Testis (tissue), 3 donors: ENCODE measurements around the gene GLRX. TPM values are rescaled to one million over a fixed set of nuclear protein-coding genes. Genes with fewer than 3 reads are reported as not detected.

Source experiments
- DNase-seq: peaks from one replicate; pipeline ENCODE4 v3.0.0-alpha.2; 2019
- H3K27ac ChIP-seq, 2 donors: fragments of 200-600 bp; sonication (generic); one replicate each; pipeline ENCODE4 v1.5.1; 2019
- H3K27me3 ChIP-seq: fragments of 200-600 bp; sonication (generic); one replicate; pipeline ENCODE4 v1.5.1; 2019
- H3K36me3 ChIP-seq: fragments of 200-600 bp; sonication (generic); one replicate; pipeline ENCODE4 v1.5.1; 2017; ENCODE audit warnings: low read depth; ENCODE audit errors: missing control alignments
- H3K4me1 ChIP-seq: fragments of 200-600 bp; sonication (generic); one replicate; pipeline ENCODE4 v1.5.1; 2019
- H3K4me3 ChIP-seq, 2 donors: fragments of 200-600 bp; sonication (generic); one replicate each; pipeline ENCODE4 v1.5.1; 2017 to 2019
- H3K9me3 ChIP-seq: fragments of 200-600 bp; sonication (generic); one replicate; pipeline ENCODE4 v1.5.1; 2017
- CTCF ChIP-seq, 3 experiments: fragments of 450-650 bp in 2 of 3; fragments of 200-600 bp in 1 of 3; sonication (generic) in 1 of 3; IDR thresholded peaks; one replicate each; pipeline ENCODE4 v1.5.1; 2016 to 2019; ENCODE audit warnings: antibody characterized with exemption in 3 of 3, mild to moderate bottlenecking in 2 of 3, moderate library complexity in 1 of 3
- POLR2A ChIP-seq: fragments of 450-650 bp; IDR thresholded peaks from one replicate; pipeline ENCODE4 v1.6.1; 2017; ENCODE audit warnings: antibody characterized with exemption, mild to moderate bottlenecking, moderate library complexity
- WGBS, 2 donors: methylation state at CpG; one replicate each; pipeline ENCODE4 v1.1.5; 2018; 5-methylcytosine and 5-hydroxymethylcytosine counted together
- intact Hi-C: fragments of 100-400 bp; cut with DNase I; formaldehyde crosslinking; loops from one replicate; pipeline ENCODE4 v1.15.1; 2023; ENCODE audit warnings: low total_unique reads
- polyA plus RNA-seq: library from polyadenylated mRNA; stranded (reverse); fragments of 350-450 nt; fragmentation: Illumina TruSeq; extraction: RNeasy Lipid Tissue Mini Kit (QIAGEN cat#74804); gene quantifications from one replicate; pipeline ENCODE4 v1.2.3, GENCODE V29; 2014; ENCODE audit warnings: low read depth, low replicate concordance; ENCODE audit not compliant: insufficient read depth
- total RNA-seq, 2 donors: library from RNA; depleted of rRNA; stranded (reverse); fragments of >200 nt; gene quantifications; one replicate each; pipeline ENCODE4 v1.2.3, GENCODE V29; 2016

The GLRX gene
- total and polyA plus RNA-seq, 3 donors from 2014 or later, result 4.5 to 15.0 (median 5.4) TPM

DNA sequence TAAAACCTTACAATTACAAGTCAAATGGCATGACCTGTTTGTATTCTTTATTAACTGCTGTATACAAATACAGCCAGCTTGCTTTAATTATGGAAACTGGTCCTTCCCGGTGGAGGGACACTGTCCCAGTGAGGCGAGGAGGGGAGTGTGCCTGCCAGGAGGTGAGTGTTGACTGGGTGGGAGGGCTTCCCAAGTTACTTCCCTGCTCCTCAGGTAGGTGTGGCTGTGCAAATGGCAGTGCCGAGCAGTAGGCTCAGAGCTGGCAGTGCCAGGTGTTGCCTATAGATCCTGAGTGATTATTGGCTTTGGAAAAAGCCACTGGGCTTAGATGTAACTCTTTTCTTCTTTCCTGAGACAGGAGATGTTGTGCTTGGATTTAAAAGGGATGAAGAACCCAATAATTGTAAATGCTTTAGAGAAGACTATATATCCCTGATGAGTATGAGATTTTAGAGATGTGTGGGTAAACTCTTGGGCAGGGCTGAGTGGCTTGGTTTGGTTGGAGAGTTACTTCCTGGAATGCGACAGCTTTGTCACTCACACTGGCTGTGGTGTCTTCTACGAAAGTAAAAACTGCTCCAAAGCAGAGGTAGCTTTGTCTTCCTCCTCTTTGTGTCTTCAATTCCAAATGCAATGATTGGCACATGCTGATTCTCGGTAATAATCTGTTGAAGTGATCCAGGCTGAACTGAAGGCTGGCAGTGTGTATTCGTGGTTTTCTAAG, 43.7 kb downstream of the GLRX start:
- Histone ChIP-seq H3K4me3 (no peak overlapping the region), H3K36me3 (no peaks in the 10 kb centered on the region), H3K27ac (peak overlapping the region; percentile 52 to 81), H3K27me3 (no peaks in the 10 kb centered on the region), H3K4me1 (peaks cover 29% of the 10 kb centered on the region), H3K9me3 (no peaks in the 10 kb centered on the region)
- 67 to 76% methylated on average over 7 of the region's 7 CpGs for WGBS, 2 donors
- TF ChIP-seq CTCF (IDR thresholded peaks at IDR 0.05), result no peak
- no peak for TF ChIP-seq POLR2A
- no peak for DNase-seq
- intact Hi-C loops, result no loop called here

GRCh38 chr5:95777441-95777840, 45.1 kb downstream of the GLRX start:
- DNase-seq, result no peak
- H3K4me3 ChIP-seq, result no peak overlapping the region
- no peaks in the 10 kb centered on the region for H3K27me3 ChIP-seq
- no peaks in the 10 kb centered on the region for H3K9me3 ChIP-seq
- 81% methylated on average over 3 of the region's 3 CpGs for whole genome bisulfite sequencing, 2 donors
- no peaks in the 10 kb centered on the region for H3K36me3 ChIP-seq
- peaks cover 29% of the 10 kb centered on the region for H3K4me1 ChIP-seq
- no peak for TF ChIP-seq POLR2A
- no peak for TF ChIP-seq CTCF (IDR thresholded peaks at IDR 0.05)
- intact Hi-C loops, result no loop called here
- peak overlapping the region; percentile 14 to 53 for H3K27ac ChIP-seq

DNA sequence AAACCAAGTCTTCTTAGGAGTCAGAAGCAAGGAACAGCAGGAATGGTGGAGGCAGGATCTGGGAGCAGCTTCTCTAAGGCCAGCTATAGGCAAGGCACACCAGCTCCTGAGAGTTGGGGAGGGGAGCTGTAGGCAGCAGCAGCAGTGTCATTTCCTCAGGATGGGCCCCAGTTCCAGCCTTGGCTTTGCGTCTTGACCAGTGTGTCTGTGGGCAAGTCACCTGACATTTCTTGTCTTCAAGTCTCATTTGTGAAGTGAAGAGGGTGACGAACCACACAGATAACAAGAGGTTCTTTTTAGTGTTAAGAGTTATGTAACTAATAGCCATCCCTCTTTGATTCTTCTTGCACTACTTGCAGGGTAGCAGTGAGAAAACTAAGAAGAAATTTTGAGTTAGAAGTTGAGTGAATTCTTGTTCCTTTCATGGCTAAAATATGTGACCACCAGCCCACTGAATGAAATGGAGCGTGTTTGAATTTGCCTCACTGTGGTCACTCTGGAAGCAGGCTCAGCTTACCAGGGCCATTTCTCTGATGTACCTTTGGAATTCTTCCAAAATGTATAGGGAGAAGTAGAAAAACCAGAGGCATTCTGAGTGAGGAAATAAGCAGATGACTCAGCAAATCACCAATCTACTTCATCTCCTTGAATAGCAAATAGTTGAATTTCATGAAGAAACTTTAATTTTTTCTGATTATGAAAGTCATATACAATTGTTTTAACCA, 49.0 kb downstream of the GLRX start:
- 73 to 80% methylated on average over 3 of the region's 3 CpGs for WGBS, 2 donors

GRCh38 chr5:95771892-95772291, 50.6 kb downstream of the GLRX start:
- intact Hi-C loops, result no loop called here

More for the DNA sequence above, 49.0 kb downstream of the GLRX start:
- TF ChIP-seq CTCF (IDR thresholded peaks at IDR 0.05), result no peak
- TF ChIP-seq POLR2A, result no peak
- Histone ChIP-seq H3K27ac (peak overlapping the region; percentile 3 to 48), H3K9me3 (no peaks in the 10 kb centered on the region), H3K27me3 (no peaks in the 10 kb centered on the region), H3K4me1 (peaks cover 25% of the 10 kb centered on the region), H3K36me3 (no peaks in the 10 kb centered on the region), H3K4me3 (no peak overlapping the region)
- no peak for DNase-seq
- intact Hi-C loops, result no loop called here

More at GRCh38 chr5:95771892-95772291, 50.6 kb downstream of the GLRX start:
- WGBS, 2 donors, result 76 to 89% methylated on average over 2 of the region's 2 CpGs
- DNase-seq, result no peak
- Histone ChIP-seq H3K9me3 (no peaks in the 10 kb centered on the region), H3K4me1 (peaks cover 16% of the 10 kb centered on the region), H3K4me3 (no peak overlapping the region), H3K27ac (peak overlapping the region; percentile 44 to 78), H3K36me3 (no peaks in the 10 kb centered on the region), H3K27me3 (no peaks in the 10 kb centered on the region)
- TF ChIP-seq POLR2A (no peak), CTCF (IDR thresholded peaks at IDR 0.05) (no peak)
